Measurements from ENCODE around the gene MBLAC2. TPM values are rescaled to one million over a fixed set of nuclear protein-coding genes. Genes with fewer than 3 reads are reported as not detected.

Gene MBLAC2
- total RNA-seq, 1 donor from 2014 or later, result 6.0 TPM

GRCh38 chr5:90472783-90473395, 1.7 kb downstream of the MBLAC2 start:
- intact Hi-C loops (cut with micrococcal nuclease), result no loop called here

GRCh38 chr5:90461288-90461687, 13.3 kb downstream of the MBLAC2 start:
- intact Hi-C loops (cut with micrococcal nuclease), result no loop called here

- intact Hi-C loops (cut with micrococcal nuclease), result no loop called here
Observed at GRCh38 chr5:90446961-90447360, 27.6 kb downstream of the MBLAC2 start.

GRCh38 chr5:90440644-90441043, 33.9 kb downstream of the MBLAC2 start:
- intact Hi-C loops (cut with micrococcal nuclease), result loop anchor here (1.0 kb wide), 1 partner anchor 343 kb away; no protein-coding TSS in a partner anchor

GRCh38 chr5:90438100-90438499, 36.5 kb downstream of the MBLAC2 start:
- intact Hi-C loops (cut with micrococcal nuclease), result loop anchor here (2.0 kb wide), 2 partner anchors 29 to 167 kb away; partner anchors contain the start of gene CETN3

GRCh38 chr5:90437663-90438062, 36.9 kb downstream of the MBLAC2 start:
- intact Hi-C loops (cut with micrococcal nuclease), result loop anchor here (2.0 kb wide), 2 partner anchors 29 to 167 kb away; partner anchors contain the start of gene CETN3

GRCh38 chr5:90434116-90434714, 40.4 kb downstream of the MBLAC2 start:
- intact Hi-C loops (cut with micrococcal nuclease), result no loop called here

- intact Hi-C loops (cut with micrococcal nuclease), result no loop called here
Observed at GRCh38 chr5:90424245-90424644, 50.3 kb downstream of the MBLAC2 start.

GRCh38 chr5:90421136-90421535, 53.4 kb downstream of the MBLAC2 start:
- intact Hi-C loops (cut with micrococcal nuclease), result no loop called here

GRCh38 chr5:90418214-90418613, 56.4 kb downstream of the MBLAC2 start:
- intact Hi-C loops (cut with micrococcal nuclease), result no loop called here

GRCh38 chr5:90410178-90410762, 64.3 kb downstream of the MBLAC2 start:
- intact Hi-C loops (cut with micrococcal nuclease), result no loop called here

GRCh38 chr5:90409318-90410177, 65.0 kb downstream of the MBLAC2 start, which contains the start of gene CETN3:
Gene CETN3 (minus strand): TSS chr5:90409756. CDS start chr5:90409661, 95 bp downstream.
- intact Hi-C loops (cut with micrococcal nuclease), result loop anchor here (1.0 to 2.0 kb wide), 4 partner anchors 29 to 971 kb away; partner anchors contain the start of genes LYSMD3, MBLAC2 and POLR3G

GRCh38 chr5:90408571-90409317, 65.8 kb downstream of the MBLAC2 start:
- intact Hi-C loops (cut with micrococcal nuclease), result loop anchor here (1.0 to 2.0 kb wide), 4 partner anchors 30 to 972 kb away; partner anchors contain the start of genes LYSMD3, MBLAC2 and POLR3G

Other genes starting within 250 kb of the MBLAC2 start
- 29.6 and 32.2 TPM in 2 replicates for gene CETN3, start 65.0 kb downstream of the MBLAC2 start, total RNA-seq
- 5.8 and 6.6 TPM in 2 replicates for gene POLR3G, start 93 bp upstream of the MBLAC2 start, total RNA-seq
- 22.8 and 22.9 TPM in 2 replicates for gene LYSMD3, start 54.8 kb upstream of the MBLAC2 start, total RNA-seq
- gene ADGRV1, start 84.0 kb upstream of the MBLAC2 start, total RNA-seq, result 0.02 and 0.59 TPM in 2 replicates